Upper lobe of left lung (tissue), 6 donors: ENCODE results near the gene RASA1. TPM values are rescaled to one million over a fixed set of nuclear protein-coding genes. Genes with fewer than 3 reads are reported as not detected.

ENCODE experiments used
- ATAC-seq, 2 donors: fragments of 200-7000 bp; cut with Tn5 transposase; one replicate each; pipeline ENCODE4 v1.9.1; 2022; ENCODE audit warnings: mild to moderate bottlenecking in 2 of 2, moderate library complexity in 2 of 2; ENCODE audit not compliant: low FRiP score in 2 of 2
- DNase-seq, 2 donors: peaks; one replicate each; pipeline ENCODE4 v3.0.0-alpha.2; 2019 to 2020
- H3K27ac ChIP-seq, 4 donors: fragments of 200-600 bp; sonication (generic); one replicate each; pipeline ENCODE4 v1.5.1; 2016 to 2019
- H3K27me3 ChIP-seq, 4 donors: fragments of 200-600 bp; sonication (generic); one replicate each; pipeline ENCODE4 v1.5.1; 2017 to 2019
- H3K36me3 ChIP-seq, 4 donors: fragments of 200-600 bp; sonication (generic); one replicate each; pipeline ENCODE4 v1.5.1; 2016 to 2019
- H3K4me1 ChIP-seq, 4 donors: fragments of 200-600 bp; sonication (generic); one replicate each; pipeline ENCODE4 v1.5.1; 2018 to 2019
- H3K4me3 ChIP-seq, 4 donors: fragments of 200-600 bp; sonication (generic); one replicate each; pipeline ENCODE4 v1.5.1; 2017 to 2019; ENCODE audit warnings: mild to moderate bottlenecking in 2 of 4, moderate library complexity in 1 of 4
- H3K9me3 ChIP-seq, 4 donors: fragments of 200-600 bp; sonication (generic); one replicate each; pipeline ENCODE4 v1.5.1; 2018 to 2019
- EP300 ChIP-seq, 4 donors: sonication (generic); formaldehyde crosslinking; IDR thresholded peaks; one replicate each; pipeline ENCODE4 v1.5.1; 2017; ENCODE audit warnings: antibody characterized with exemption in 4 of 4, control low read depth in 2 of 4
- POLR2A ChIP-seq, 4 donors: fragments of 450-650 bp; IDR thresholded peaks; one replicate each; pipeline ENCODE4 v1.5.1; 2016 to 2017; ENCODE audit warnings: antibody characterized with exemption in 4 of 4, mild to moderate bottlenecking in 2 of 4
- POLR2AphosphoS5 ChIP-seq, 2 donors: sonication (generic); formaldehyde crosslinking; IDR thresholded peaks; one replicate each; pipeline ENCODE4 v1.5.1; 2017; ENCODE audit warnings: antibody characterized with exemption in 2 of 2
- WGBS, 2 donors: methylation state at CpG; one replicate each; pipeline ENCODE4 v1.1.5; 2017 to 2018; 5-methylcytosine and 5-hydroxymethylcytosine counted together
- total RNA-seq, 6 donors: library from RNA; depleted of rRNA in 4 of 6; stranded (reverse); fragments of >200 nt in 4 of 6; gene quantifications; one replicate each; pipeline versions ENCODE4 v1.1.0 to v1.2.1, GENCODE V29; 2016 to 2021
- TF ChIP-seq, protein P1 (sequence below), 6 experiments: fragments of 450-650 bp in 4 of 6; fragments of 200-600 bp in 2 of 6; sonication (generic) in 2 of 6; IDR thresholded peaks; one replicate each; pipeline ENCODE4 v1.5.1; 2016 to 2019; ENCODE audit warnings: antibody characterized with exemption in 6 of 6
- donor health status: DM: no; HTN: no; CAD: no; lungs with moderate emphysema.
- donor health status: DM: no; HTN: yes; CAD: no; lungs with severe emphysema.

Gene RASA1
- total RNA-seq, 6 donors from 2014 or later: 29.2 to 43.9 (median 30.9) TPM

DNA sequence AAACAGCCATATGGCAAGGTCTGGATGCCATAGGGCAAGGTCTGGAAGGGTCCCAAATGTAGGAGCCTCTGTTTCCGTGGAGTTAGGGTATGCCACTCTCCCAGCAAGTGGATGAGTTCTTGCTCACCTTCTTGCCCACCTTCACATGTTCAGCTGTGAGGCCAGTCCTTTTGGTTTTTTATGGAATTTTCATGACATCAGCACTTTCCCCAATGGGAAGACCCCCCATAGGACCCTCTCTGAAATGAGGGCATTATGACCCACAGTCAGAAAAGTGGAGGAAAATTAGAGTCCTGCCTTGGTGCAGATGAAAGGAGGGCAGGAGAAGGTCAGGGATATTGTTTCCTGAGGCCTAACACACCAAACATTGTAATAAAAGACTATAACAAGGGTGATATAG lies 53.9 kb downstream of the RASA1 start:
- Histone ChIP-seq H3K27me3 (no peaks in the 10 kb centered on the region), H3K27ac (no peak overlapping the region), H3K9me3 (no peaks in the 10 kb centered on the region), H3K4me1 (no peaks in the 10 kb centered on the region), H3K4me3 (no peak overlapping the region), H3K36me3 (no peaks in the 10 kb centered on the region)
- ATAC-seq: no peak
- TF ChIP-seq EP300 (IDR thresholded peaks at IDR 0.05) (no peak), POLR2AphosphoS5 (IDR thresholded peaks at IDR 0.05) (no peak), POLR2A (IDR thresholded peaks at IDR 0.05) (no peak)
- TF ChIP-seq, protein P1, sequence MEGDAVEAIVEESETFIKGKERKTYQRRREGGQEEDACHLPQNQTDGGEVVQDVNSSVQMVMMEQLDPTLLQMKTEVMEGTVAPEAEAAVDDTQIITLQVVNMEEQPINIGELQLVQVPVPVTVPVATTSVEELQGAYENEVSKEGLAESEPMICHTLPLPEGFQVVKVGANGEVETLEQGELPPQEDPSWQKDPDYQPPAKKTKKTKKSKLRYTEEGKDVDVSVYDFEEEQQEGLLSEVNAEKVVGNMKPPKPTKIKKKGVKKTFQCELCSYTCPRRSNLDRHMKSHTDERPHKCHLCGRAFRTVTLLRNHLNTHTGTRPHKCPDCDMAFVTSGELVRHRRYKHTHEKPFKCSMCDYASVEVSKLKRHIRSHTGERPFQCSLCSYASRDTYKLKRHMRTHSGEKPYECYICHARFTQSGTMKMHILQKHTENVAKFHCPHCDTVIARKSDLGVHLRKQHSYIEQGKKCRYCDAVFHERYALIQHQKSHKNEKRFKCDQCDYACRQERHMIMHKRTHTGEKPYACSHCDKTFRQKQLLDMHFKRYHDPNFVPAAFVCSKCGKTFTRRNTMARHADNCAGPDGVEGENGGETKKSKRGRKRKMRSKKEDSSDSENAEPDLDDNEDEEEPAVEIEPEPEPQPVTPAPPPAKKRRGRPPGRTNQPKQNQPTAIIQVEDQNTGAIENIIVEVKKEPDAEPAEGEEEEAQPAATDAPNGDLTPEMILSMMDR (IDR thresholded peaks at IDR 0.05): no peak
- DNase-seq: no peak
- 90 to 100% methylated on average over 1 of the region's 1 CpG for WGBS, 2 donors

DNA sequence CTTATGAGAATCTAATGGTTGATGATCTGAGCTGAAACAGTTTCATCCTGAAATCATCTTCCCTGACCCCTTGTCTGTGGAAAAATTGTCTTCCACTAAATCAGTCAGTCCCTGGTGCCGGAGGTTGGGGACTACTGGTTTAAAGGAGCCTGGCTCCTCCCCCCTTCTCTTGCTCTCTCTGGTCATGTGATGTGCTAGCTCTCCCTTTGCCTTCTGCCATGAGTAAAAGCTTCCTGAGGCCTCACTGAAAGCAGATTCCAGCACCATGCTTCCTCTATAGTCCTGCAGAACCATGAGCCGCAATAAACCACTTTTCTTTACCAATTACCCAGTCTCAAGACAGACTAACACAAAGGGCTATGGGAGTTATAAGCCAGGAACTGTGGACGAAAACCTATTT lies 54.7 kb downstream of the RASA1 start:
- DNase-seq (no peak), ATAC-seq (no peak)
- Histone ChIP-seq H3K4me1 (no peaks in the 10 kb centered on the region), H3K27ac (no peak overlapping the region), H3K27me3 (no peaks in the 10 kb centered on the region), H3K4me3 (no peak overlapping the region), H3K9me3 (no peaks in the 10 kb centered on the region), H3K36me3 (no peaks in the 10 kb centered on the region)
- no peak for TF ChIP-seq POLR2AphosphoS5 (IDR thresholded peaks at IDR 0.05)
- no peak for TF ChIP-seq POLR2A (IDR thresholded peaks at IDR 0.05)
- no peak for TF ChIP-seq EP300 (IDR thresholded peaks at IDR 0.05)
- 88 to 96% methylated on average over 3 of the region's 3 CpGs for WGBS, 2 donors

DNA sequence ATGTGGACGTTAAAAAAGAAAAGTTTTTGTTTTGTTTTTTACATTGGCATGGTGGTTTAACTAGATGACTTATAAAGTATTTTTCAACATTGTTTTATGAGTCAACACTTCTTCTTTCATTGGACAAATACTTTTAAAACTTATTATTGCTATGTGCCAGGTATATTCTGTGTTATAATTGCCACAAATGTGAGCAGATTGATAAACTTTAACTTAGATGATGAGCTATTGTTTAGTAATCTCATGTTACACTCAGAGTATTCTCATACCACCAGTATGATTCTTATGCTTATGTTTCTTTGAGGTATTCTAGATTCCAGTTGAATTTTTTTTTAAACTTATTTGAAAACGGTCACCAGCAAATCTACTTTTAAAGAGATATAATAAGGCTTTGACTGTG lies 60.3 kb downstream of the RASA1 start:
- Histone ChIP-seq H3K27me3 (no peaks in the 10 kb centered on the region), H3K36me3 (peaks cover 0 to 3% (median 0%) of the 10 kb centered on the region in 4 donors), H3K27ac (no peak overlapping the region), H3K4me3 (no peak overlapping the region), H3K4me1 (peaks cover 0 to 6% (median 0%) of the 10 kb centered on the region in 4 donors), H3K9me3 (no peaks in the 10 kb centered on the region)
- TF ChIP-seq POLR2AphosphoS5 (IDR thresholded peaks at IDR 0.05): no peak
- TF ChIP-seq, protein P1 (IDR thresholded peaks at IDR 0.05): no peak
- TF ChIP-seq POLR2A (IDR thresholded peaks at IDR 0.05): no peak
- TF ChIP-seq EP300 (IDR thresholded peaks at IDR 0.05): no peak
- ATAC-seq: no peak
- DNase-seq: no peak
- WGBS, 2 donors: 58 to 79% methylated on average over 2 of the region's 2 CpGs

DNA sequence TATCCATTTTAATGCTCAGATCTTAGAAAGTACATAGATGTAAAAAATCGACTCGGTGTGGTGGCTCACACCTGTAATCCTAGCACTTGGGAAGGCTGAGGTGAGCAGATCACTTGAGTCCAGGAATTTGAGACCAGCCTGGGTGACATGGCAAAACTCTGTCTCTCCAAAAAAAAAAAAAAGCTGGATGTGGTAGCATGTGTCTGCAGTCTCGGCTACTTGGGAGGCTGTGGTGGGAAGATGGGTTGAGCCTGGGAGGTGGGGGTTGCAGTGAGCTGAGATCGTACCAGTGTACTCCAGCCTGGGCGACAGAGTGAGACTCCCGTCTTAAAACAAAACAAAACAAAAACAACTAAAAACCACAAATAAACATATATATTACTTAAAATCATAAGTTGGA lies 61.4 kb downstream of the RASA1 start:
- DNase-seq (no peak), ATAC-seq (no peak)
- 84 to 87% methylated on average over 6 of the region's 6 CpGs for WGBS, 2 donors
- Histone ChIP-seq H3K9me3 (no peaks in the 10 kb centered on the region), H3K36me3 (peaks cover 0 to 3% (median 0%) of the 10 kb centered on the region in 4 donors), H3K27me3 (no peaks in the 10 kb centered on the region), H3K4me3 (no peak overlapping the region), H3K27ac (no peak overlapping the region), H3K4me1 (peaks cover 0 to 6% (median 0%) of the 10 kb centered on the region in 4 donors)
- TF ChIP-seq, protein P1 (IDR thresholded peaks at IDR 0.05): no peak
- no peak for TF ChIP-seq POLR2A (IDR thresholded peaks at IDR 0.05)
- TF ChIP-seq EP300 (IDR thresholded peaks at IDR 0.05): no peak
- TF ChIP-seq POLR2AphosphoS5 (IDR thresholded peaks at IDR 0.05): no peak

DNA sequence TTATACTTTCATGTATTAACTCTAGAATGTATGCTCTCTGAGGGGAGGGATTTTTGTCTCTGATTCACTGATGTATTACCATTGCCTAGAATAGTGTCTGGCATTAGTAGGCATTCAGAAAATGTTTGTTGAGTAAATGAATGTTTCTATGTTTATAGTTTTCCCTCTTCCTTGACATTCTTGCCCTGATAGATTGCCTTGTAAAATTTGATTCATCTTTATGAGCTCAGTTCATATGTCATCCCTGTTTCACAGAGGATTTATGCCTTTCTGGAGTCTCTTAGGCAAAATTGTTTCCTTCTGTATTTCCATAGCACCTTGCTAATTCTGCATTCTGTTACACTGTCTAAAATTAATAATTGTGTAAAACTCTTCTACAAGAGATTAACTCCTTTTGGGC lies 72.3 kb downstream of the RASA1 start:
- Histone ChIP-seq H3K27ac (peak overlapping the region in 3 of 4 donors; percentile 2 to 69 (median 26)), H3K4me3 (no peak overlapping the region), H3K4me1 (peaks cover 0 to 5% (median 0%) of the 10 kb centered on the region in 4 donors), H3K9me3 (no peaks in the 10 kb centered on the region), H3K36me3 (peaks cover 0 to 47% (median 6%) of the 10 kb centered on the region in 4 donors), H3K27me3 (no peaks in the 10 kb centered on the region)
- TF ChIP-seq POLR2AphosphoS5 (IDR thresholded peaks at IDR 0.05) (no peak), EP300 (IDR thresholded peaks at IDR 0.05) (no peak), POLR2A (IDR thresholded peaks at IDR 0.05) (no peak)
- TF ChIP-seq, protein P1 (IDR thresholded peaks at IDR 0.05): no peak
- DNase-seq: no peak
- no peak for ATAC-seq
